ENCODE measurements around the gene TIPIN. TPM values are rescaled to one million over a fixed set of nuclear protein-coding genes. Genes with fewer than 3 reads are reported as not detected.
"Not testable (repeated sequence)": the region's sequence is repeated elsewhere in the genome, so short reads cannot be mapped to it uniquely, and the experiment has no call there.

TIPIN gene
- total and polyA plus RNA-seq, 11 donors: 1.9 to 6.2 (median 3.8) TPM

DNA sequence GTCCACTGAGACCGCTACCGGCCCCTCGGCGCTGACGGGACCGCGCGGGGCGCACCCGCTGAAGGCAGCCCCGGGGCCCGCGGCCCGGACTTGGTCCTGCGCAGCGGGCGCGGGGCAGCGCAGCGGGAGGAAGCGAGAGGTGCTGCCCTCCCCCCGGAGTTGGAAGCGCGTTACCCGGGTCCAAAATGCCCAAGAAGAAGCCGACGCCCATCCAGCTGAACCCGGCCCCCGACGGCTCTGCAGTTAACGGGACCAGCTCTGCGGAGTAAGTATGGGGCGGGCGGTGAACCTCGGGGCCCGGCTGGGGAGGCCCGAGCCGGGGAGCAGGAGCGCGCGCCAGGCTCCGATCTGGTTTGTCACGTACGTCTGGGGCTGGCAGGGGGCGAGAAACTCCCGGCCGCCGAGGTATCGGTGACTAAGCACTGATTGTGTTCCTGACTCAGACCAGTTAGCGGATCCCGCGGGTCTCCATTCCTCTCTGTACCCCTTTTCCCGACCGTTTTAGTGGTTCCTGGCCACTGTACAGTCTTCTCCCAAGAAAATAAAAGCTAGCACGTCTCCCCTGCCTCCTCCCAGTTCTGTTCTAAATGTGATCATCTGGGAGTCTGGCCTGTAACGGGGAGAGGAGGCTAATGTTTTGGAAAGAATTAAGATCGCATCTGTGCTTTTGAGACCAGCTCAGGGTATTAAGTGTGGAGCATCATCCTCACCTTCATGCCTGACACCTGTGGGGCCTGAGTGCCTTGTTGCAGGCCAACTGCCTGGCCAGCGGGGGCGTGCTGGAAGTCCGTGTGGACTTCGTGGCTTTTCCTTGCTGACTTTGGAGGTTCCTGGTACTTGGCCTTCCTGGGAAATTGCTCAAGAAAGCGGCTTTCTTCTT is 30.9 kb upstream of the TIPIN start:
- ATAC-seq (peak in 3 of 4 donors; percentile 14 to 61 (median 53)), DNase-seq (peak; percentile 51 to 84 (median 63))
- WGBS, 4 donors: 1% methylated on average over 38 to 62 of the region's 62 CpGs
- Histone ChIP-seq H3K9me3 (no peaks in the 10 kb centered on the region), H3K4me1 (peaks cover 0 to 52% (median 20%) of the 10 kb centered on the region in 12 donors), H3K27ac (peak overlapping the region; percentile 66 to 97 (median 92)), H3K36me3 (no peaks in the 10 kb centered on the region), H3K4me3 (peak overlapping the region; percentile 79 to 92 (median 84)), H3K27me3 (no peaks in the 10 kb centered on the region)
- no peak for TF ChIP-seq POLR2A (IDR thresholded peaks at IDR 0.05)
- TF ChIP-seq, protein P1, sequence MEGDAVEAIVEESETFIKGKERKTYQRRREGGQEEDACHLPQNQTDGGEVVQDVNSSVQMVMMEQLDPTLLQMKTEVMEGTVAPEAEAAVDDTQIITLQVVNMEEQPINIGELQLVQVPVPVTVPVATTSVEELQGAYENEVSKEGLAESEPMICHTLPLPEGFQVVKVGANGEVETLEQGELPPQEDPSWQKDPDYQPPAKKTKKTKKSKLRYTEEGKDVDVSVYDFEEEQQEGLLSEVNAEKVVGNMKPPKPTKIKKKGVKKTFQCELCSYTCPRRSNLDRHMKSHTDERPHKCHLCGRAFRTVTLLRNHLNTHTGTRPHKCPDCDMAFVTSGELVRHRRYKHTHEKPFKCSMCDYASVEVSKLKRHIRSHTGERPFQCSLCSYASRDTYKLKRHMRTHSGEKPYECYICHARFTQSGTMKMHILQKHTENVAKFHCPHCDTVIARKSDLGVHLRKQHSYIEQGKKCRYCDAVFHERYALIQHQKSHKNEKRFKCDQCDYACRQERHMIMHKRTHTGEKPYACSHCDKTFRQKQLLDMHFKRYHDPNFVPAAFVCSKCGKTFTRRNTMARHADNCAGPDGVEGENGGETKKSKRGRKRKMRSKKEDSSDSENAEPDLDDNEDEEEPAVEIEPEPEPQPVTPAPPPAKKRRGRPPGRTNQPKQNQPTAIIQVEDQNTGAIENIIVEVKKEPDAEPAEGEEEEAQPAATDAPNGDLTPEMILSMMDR (IDR thresholded peaks at IDR 0.05): peak in 8 of 12 donors; percentile 5 to 44 (median 23)
- intact Hi-C loops (cut with DNase I): loop anchor here in 6 of 10 donors (2.0 to 5.0 kb wide), 5 partner anchors 107 to 117 kb away; partner anchors contain the start of genes SNAPC5 (in 4 of the 6), RPL4 (in 1 of the 6) and ZWILCH (in 1 of the 6)

DNA sequence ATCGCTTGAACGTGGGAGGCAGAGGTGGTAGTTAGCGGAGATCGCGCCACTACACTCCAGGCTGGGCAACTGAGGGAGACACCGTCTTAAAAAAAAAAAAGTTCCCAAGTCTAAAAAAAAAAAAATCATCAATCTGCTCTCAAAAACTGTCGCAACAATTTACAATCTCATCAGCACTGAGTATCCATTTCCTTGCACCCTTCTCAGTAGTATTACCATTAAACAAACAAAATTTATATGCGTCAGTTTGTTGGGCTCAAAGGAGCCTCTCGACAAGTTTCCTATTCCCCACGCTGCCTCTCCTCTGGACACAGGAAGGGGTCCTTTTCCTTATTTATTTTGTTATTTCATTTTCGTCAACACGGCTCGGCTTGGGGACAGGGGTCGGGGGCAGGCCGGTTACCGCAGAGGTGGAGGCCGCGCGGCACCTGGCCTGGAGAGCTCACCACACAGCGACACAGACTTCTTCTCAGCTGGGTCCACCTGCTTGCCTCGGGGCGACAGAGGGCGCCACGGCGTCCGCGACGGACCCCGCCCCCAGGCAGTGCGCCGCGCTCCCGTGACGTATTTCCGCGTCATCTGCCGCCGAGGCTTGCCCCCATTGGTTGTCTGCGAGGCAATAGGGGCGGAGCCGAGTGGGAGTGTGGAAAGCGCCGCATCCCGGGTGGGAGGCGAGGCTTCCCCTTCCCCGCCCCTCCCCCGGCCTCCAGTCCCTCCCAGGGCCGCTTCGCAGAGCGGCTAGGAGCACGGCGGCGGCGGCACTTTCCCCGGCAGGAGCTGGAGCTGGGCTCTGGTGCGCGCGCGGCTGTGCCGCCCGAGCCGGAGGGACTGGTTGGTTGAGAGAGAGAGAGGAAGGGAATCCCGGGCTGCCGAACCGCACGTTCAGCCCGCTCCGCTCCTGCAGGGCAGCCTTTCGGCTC is 30.0 kb upstream of the TIPIN start, which contains the start of gene MAP2K1:
TSS of gene MAP2K1 (plus strand) at position 709 of the 920 bp plus-strand sequence. CDS start 436 bp downstream, outside the sequence.
- DNase-seq (peak; percentile 99 to 100 (median 99)), ATAC-seq (peak; percentile 98 to 99 (median 99))
- Histone ChIP-seq H3K36me3 (no peaks in the 10 kb centered on the region), H3K4me1 (peaks cover 0 to 47% (median 20%) of the 10 kb centered on the region in 12 donors), H3K27me3 (no peaks in the 10 kb centered on the region), H3K27ac (peak within 1 kb of the TSS; percentile 66 to 97 (median 92)), H3K4me3 (peak within 1 kb of the TSS; percentile 79 to 92 (median 84)), H3K9me3 (no peaks in the 10 kb centered on the region)
- TF ChIP-seq, protein P1 (IDR thresholded peaks at IDR 0.05): peak; percentile 54 to 98 (median 84)
- TF ChIP-seq POLR2A (IDR thresholded peaks at IDR 0.05): peak in 1 of 2 donors; percentile 72
- intact Hi-C loops (cut with DNase I): loop anchor here (1.0 to 5.0 kb wide), 7 partner anchors 108 to 118 kb away; partner anchors contain the start of genes SNAPC5 (in 6 of the 10), RPL4 (in 1 of the 10) and ZWILCH (in 1 of the 10)
- WGBS, 4 donors: 5 to 16% (median 8%) methylated on average over 21 to 69 of the region's 69 CpGs

DNA sequence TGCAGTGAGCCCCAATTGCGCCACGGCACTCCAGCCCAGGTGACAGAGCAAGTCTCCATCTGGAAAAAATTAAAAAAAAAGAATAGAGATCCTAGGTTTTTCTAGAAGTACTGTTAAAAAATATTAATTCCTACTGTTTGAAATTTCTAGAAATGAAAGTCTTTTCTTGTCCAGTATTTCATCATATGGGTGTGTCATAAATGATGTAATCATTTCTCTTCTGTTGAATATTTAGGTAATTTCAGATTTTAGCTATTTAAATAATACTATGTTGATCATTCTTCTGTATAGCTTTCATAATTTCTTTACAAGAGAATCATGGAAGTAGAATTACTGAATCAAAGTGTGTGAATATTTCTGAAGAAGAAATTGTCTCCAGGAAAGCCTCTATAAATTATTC is 24.9 kb upstream of the TIPIN start:
- H3K27ac ChIP-seq; DNase-seq; H3K36me3 ChIP-seq; H3K27me3 ChIP-seq; H3K9me3 ChIP-seq; intact Hi-C loops (cut with DNase I); H3K4me3 ChIP-seq; ATAC-seq: not testable (repeated sequence)
- WGBS, 4 donors: 98 to 100% (median 98%) methylated on average over 2 of the region's 2 CpGs
- peaks cover 0 to 11% (median 6%) of the 10 kb centered on the region in 12 donors for H3K4me1 ChIP-seq

DNA sequence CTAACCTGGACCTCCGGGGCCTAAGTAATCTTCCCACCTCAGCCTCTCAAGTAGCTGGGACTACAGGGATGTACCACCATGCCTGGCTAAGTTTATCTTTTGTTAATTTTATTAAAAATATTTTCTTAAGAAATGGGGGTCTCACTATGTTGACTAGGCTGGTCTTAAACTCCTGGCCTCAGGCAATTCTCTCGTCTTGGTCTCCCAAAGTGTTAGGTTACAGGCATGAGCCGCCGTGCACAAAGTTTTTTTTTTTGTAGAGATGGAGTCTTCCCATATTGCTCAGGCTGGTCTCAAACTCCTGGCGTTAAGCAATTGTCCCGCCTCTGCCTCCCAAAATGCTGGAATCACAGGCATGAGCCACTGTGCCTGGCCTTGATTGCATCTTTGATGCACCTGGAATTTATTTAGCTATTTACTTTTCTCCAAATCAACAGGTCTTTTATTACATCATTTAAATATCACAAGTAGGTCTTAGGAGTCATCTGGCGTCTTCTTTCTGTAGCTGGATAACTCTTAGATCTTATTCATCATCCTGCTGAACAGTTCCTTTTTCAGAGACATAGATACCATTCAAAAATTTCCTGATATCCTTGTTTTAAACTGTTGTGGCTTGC is 22.4 kb upstream of the TIPIN start:
- TF ChIP-seq POLR2A (IDR thresholded peaks at IDR 0.05): no peak
- TF ChIP-seq, protein P1 (IDR thresholded peaks at IDR 0.05): no peak
- H3K4me1 ChIP-seq: no peaks in the 10 kb centered on the region
- WGBS, 4 donors: 90 to 95% (median 93%) methylated on average over 7 of the region's 7 CpGs
- intact Hi-C loops (cut with DNase I): no loop called here
- DNase-seq (no peak), ATAC-seq (no peak)
- H3K27ac ChIP-seq: no peak overlapping the region
- H3K36me3 ChIP-seq: no peaks in the 10 kb centered on the region
- no peak overlapping the region for H3K4me3 ChIP-seq
- H3K27me3 ChIP-seq: no peaks in the 10 kb centered on the region
- H3K9me3 ChIP-seq: peaks cover 0 to 10% (median 6%) of the 10 kb centered on the region in 12 donors
